Ovary (tissue), 3 donors: ENCODE measurements around the gene VPS4A.

ENCODE experiments used
- CTCF ChIP-seq, 3 donors: fragments of 450-650 bp in 2 of 3; fragments of 200-600 bp in 1 of 3; IDR thresholded peaks; one replicate each; pipeline versions ENCODE4 v1.5.1 to v1.8.0; 2016 to 2022; ENCODE audit warnings: antibody characterized with exemption in 3 of 3, mild to moderate bottlenecking in 1 of 3
- EP300 ChIP-seq: sonication (generic); formaldehyde crosslinking; IDR thresholded peaks from one replicate; pipeline ENCODE4 v1.6.1; 2017; ENCODE audit warnings: antibody characterized with exemption
- POLR2A ChIP-seq: fragments of 450-650 bp; IDR thresholded peaks from one replicate; pipeline ENCODE4 v1.6.1; 2017; ENCODE audit warnings: antibody characterized with exemption, mild to moderate bottlenecking, moderate library complexity
- donor health status: DM: no; HTN: no; CAD: no.

- TF ChIP-seq CTCF (IDR thresholded peaks at IDR 0.05) (no peak), EP300 (no peak), POLR2A (no peak)
Observed at GRCh38 chr16:69313469-69313868, 2.3 kb downstream of the VPS4A start.
